ENCODE measurements around the gene LALBA.
A peak's percentile ranks its signal among the peaks of the same experiment; 100 is the strongest.
"Not testable (repeated sequence)": the region's sequence is repeated elsewhere in the genome, so short reads cannot be mapped to it uniquely, and the experiment has no call there.

Gene LALBA

DNA sequence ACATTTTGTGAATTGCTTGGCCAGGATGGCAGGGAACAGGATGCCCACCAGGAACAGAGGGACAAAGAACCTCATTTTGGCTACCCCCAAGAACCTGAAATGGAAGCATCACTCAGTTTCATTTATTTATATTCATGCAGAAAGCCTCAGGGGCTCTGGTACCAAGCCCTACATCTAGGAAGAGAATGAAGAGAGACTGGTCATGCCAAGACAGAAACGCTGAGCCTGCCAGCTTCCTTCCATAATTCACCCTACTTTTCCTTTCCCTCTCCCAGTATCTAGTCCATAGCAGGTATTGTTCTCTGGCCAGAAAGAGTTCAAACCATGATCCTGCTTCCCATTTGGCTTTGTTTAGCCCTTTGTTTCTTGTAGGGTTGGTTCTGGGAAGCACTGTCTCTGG is at the start of gene LALBA:
Gene LALBA (minus strand): TSS at position 101 of the 400 bp plus-strand sequence. CDS start 26 bp downstream, at position 75.
- no peak for DNase-seq (ENCODE audit: low read depth)

- peak; percentile 76 for DNase-seq (ENCODE audit: low read depth)
Observed at GRCh38 chr12:48618541-48618940, 48.7 kb upstream of the LALBA start.

DNA sequence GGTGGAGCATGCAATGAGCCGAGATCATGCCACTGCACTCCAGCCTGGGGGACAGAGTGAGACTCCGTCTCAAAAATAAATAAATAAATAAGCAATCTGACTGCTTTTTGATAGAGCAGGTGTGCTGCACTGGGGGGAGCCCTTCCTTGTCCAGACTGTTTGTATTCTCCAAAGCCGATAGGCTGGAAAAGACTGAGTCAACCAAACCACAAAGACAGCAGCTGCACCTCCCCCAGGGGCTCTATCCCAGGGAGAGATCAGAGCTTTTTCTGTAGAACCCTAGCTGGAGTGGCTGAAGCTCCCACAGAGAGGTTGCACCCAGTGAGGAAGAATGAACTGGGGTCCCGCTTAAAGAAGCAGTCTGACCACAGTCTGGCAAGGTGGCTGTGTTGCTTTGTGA is 45.8 kb upstream of the LALBA start:
- DNase-seq (ENCODE audit: low read depth): peak; percentile 12

DNA sequence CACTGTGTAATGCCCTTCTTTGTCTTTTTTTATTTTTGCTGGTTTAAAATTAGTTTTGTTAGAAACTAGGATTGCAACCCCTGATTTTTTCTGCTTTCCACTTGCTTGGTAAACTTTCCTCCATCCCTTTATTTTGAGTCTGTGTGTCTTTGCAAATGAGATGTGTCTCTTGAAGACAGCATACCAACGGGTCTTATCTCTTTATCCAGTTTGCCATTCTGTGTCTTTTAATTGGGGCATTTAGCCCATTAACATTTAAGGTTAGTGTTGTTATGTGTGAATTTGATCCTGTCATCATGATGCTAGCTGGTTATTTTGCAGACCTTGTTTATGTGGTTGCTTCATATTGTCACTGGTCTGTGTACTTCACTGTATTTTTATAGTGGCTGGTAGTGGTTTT is 43.5 kb upstream of the LALBA start:
- DNase-seq (ENCODE audit: low read depth): no peak

- DNase-seq (ENCODE audit: low read depth): no peak
Observed at GRCh38 chr12:48602192-48602989, 32.5 kb upstream of the LALBA start.

- peak; percentile 53 for DNase-seq (ENCODE audit: low read depth)
Observed at GRCh38 chr12:48601013-48601756, 31.3 kb upstream of the LALBA start.

DNA sequence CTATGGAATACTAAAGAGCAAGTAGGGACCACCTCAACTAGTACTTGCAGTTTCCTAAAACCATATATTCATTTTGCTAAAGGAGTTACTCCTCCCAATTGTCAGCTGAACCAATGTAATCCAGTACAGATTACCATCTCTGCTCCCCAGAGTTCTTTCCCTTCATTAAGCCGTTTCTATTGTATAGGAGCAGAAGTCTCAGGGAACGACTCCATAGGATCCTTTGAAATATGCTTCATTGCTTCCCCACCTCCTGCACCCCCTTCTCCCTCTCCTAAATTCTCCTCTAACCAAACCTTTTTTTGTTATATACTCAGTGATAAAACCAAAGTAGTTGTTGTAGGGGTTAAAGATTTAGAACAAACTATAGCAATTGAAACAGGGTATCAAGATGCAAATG is 30.7 kb upstream of the LALBA start:
- DNase-seq (ENCODE audit: low read depth): no peak

- DNase-seq (ENCODE audit: low read depth): no peak
Observed at GRCh38 chr12:48592591-48593086, 22.8 kb upstream of the LALBA start.

GRCh38 chr12:48586361-48586760 is 16.5 kb upstream of the LALBA start:
- DNase-seq (ENCODE audit: low read depth): no peak

GRCh38 chr12:48583728-48584127 is 13.9 kb upstream of the LALBA start:
- DNase-seq (ENCODE audit: low read depth): no peak

DNA sequence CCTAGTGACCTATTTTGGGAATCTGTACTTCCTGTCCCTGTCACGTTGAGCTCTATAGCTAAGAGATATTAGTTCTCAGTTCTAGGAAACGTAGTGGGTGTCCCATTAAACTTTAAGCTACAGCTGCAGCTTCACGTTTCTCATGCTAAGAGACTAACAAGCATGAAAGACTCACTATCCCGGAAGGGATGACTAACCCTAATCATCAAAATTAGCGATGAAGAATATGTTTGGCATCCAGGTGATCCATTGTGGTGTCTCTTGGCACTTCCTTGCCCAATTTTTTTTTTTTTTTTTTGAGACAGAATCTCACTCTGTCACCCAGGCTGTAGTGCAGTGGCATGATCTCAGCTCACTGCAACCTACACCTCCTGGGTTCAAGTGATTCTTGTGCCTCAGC is 11.0 kb upstream of the LALBA start:
- no peak for DNase-seq (ENCODE audit: low read depth)

DNA sequence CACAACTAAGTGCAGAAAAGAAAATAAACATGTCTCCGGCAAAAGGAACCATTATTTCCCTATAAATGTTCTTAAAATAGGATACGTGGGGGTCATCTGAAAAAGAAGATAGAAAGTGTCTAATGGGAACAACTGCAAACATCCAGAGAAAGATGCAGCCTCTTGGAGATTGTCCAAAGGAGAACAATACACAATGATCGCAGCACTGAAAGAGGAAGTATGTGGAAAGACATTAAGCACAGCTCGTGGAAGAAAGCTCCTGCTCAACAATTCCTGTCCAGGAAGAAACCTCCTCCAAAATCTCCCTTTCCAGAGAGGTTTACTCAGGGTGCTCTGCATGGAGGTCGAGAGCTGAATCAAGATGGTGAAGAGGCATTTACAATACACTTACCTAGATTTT is 2.5 kb upstream of the LALBA start:
- no peak for DNase-seq (ENCODE audit: low read depth)

- DNase-seq (ENCODE audit: low read depth): no peak
Observed at GRCh38 chr12:48567731-48568130, 2.1 kb downstream of the LALBA start.

- DNase-seq (ENCODE audit: low read depth): no peak
Observed at GRCh38 chr12:48557919-48558318, 11.9 kb downstream of the LALBA start.

- no peak for DNase-seq (ENCODE audit: low read depth)
Observed at GRCh38 chr12:48556631-48557030, 13.2 kb downstream of the LALBA start.

DNA sequence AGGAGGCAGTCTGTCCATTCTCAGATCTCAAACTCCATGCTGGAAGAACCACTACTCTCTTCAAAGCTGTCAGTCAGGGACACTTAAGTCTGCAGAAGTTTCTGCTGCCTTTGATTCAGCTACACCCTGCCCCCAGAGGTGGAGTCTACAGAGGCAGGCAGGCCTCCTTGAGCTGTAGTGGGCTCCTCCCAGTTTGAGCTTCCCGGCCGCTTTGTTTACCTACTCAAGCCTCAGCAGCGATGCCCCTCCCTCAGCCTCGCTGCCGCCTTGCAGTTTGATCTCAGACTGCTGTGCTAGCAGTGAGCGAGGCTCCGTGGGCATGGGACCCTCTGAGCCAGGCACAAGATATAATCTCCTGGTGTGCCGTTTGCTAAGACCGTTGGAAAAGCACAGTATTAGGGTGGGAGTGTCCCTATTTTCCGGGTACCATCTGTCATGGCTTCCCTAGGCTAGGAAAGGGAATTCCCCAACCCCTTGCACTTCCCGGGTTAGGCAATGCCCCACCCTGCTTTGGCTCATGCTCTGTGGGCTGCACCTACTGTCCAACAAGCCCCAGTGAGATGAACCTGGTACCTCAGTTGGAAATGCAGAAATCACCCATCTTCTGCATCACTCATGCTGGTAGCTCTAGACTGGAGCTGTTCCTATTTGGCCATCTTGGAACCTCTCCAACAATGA is 16.0 kb downstream of the LALBA start:
- not testable (repeated sequence) for DNase-seq (ENCODE audit: low read depth)

DNA sequence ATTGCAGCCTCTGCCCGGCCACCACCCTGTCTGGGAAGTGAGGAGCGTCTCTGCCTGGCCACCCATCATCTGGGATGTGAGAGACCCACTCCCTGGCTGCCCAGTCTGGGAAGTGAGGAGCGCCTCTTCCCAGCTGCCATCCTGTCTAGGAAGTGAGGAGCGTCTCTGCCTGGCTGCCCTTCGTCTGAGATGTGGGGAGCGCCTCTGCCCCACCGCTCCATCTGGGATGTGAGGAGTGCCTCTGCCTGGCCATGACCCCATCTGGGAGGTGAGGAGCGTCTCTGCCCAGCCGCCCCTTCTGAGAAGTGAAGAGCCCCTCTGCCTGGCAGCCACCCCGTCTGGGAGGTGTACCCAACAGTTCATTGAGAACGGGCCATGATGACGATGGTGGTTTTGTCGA is 18.2 kb downstream of the LALBA start:
- DNase-seq (ENCODE audit: low read depth): not testable (repeated sequence)

DNA sequence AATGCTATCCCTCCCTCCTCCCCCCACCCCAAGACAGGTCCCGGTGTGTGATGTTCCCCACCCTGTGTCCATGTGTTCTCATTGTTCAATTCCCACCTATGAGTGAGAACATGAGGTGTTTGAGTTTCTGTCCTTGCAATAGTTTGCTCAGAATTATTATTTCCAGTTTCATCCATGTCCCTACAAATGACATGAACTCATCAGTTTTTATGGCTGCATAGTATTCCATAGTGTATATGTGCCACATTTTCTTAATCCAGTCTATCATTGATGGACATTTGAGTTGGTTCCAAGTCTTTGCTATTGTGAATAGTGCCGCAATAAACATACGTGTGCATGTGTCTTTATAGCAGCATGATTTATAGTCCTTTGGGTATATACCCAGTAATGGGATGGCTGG is 22.8 kb downstream of the LALBA start:
- DNase-seq (ENCODE audit: low read depth): not testable (repeated sequence)

DNA sequence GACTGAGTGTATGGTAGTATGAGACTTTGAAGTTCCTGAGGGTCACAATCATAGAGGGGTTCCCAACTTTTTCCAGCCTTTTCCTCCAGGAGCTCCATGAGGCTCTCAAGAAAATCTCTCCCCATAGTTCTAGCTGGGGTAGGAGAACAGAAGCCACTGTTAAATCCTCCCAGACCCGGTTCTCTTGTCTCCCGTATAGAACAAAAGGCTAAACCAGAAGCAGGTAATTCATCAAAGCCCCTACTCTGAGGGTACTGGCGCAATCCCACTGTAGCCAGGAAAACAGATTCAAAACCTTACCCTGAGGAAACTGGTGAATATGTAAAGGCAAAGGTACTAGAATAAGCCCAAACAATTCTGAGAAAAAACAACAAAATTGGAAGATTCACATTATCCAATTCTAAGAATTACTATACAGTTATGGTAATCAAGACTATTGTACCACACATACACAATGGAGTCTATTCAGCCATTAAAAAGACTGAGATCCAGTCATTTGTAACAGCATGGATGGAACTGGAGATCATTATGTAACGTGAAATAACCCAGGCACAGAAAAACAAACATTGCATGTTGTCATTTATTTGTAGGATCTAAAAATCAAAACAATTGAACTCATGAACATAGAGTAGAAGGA is 23.9 kb downstream of the LALBA start:
- no peak for DNase-seq (ENCODE audit: low read depth)

GRCh38 chr12:48542300-48542928 is 27.4 kb downstream of the LALBA start:
- peak; percentile 42 for DNase-seq (ENCODE audit: low read depth)

DNA sequence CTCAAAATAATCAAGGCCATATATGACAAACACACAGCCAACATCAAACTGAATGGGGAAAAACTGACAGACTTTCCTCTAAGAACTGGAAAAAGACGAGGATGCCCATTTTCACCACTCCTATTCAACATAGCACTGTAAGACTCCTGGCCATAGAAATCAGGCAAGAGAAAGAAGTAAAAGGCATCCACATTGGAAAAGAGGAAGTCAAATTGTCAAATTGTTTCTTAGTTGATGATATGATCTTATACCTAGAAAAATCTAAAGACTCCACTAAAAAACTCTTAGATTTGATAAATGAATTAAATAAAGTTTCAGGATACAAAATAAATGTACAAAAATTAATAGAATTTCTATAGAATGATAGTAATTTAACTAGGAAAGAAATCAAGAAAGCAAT is 33.2 kb downstream of the LALBA start:
- DNase-seq (ENCODE audit: low read depth): no peak

DNA sequence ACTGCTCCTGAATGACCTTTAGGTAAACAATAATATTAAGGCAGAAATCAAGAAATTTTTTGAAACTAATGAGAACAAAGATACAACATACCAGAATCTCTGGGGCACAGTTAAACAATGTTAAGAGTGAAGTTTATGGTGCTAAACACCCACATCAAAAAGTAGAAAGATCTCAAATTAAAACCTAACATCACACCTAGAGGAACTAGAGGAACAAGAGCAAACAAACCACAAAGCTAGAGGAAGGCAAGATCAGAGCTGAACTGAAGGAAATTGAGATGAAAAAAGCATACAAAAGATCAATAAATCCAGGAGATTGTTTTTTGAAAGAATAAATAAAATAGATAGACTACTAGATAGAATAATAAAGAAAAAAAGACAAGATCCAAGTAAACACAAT is 37.2 kb downstream of the LALBA start:
- no peak for DNase-seq (ENCODE audit: low read depth)
